Amniotic epithelial cell (primary cell): ENCODE measurements around the gene PPM1D.
A peak's percentile ranks its signal among the peaks of the same experiment; 100 is the strongest.
"Not testable (repeated sequence)": the region's sequence is repeated elsewhere in the genome, so short reads cannot be mapped to it uniquely, and the experiment has no call there.

Source experiments
- DNase-seq: peaks from one replicate; pipeline ENCODE4 v3.0.0-alpha.2; 2010; ENCODE audit warnings: low read depth

PPM1D gene

GRCh38 chr17:60671482-60671881, 71.5 kb downstream of the PPM1D start:
- DNase-seq: peak; percentile 29

GRCh38 chr17:60674637-60675036, 74.6 kb downstream of the PPM1D start:
- not testable (repeated sequence) for DNase-seq

DNA sequence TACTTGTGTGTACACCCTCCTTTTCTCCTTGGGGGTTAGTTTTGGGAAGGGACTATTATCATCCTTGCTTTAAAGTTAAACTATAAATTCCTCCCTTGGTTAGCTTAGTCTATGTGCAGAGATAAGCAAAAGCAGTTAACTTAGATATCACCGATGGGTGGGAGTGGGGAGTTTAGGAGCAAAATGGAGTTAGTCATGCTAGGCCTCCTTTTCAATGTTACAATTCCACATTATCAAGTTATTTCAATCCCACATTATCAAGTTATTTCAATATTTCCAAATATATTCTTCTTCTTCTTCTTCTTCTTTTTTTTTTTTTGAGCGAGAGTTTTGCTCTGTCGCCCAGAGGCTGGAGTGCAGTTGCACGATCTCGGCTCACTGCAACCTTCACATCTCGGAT, 76.0 kb downstream of the PPM1D start:
- DNase-seq: no peak

GRCh38 chr17:60676758-60677307, 76.8 kb downstream of the PPM1D start:
- DNase-seq: no peak

DNA sequence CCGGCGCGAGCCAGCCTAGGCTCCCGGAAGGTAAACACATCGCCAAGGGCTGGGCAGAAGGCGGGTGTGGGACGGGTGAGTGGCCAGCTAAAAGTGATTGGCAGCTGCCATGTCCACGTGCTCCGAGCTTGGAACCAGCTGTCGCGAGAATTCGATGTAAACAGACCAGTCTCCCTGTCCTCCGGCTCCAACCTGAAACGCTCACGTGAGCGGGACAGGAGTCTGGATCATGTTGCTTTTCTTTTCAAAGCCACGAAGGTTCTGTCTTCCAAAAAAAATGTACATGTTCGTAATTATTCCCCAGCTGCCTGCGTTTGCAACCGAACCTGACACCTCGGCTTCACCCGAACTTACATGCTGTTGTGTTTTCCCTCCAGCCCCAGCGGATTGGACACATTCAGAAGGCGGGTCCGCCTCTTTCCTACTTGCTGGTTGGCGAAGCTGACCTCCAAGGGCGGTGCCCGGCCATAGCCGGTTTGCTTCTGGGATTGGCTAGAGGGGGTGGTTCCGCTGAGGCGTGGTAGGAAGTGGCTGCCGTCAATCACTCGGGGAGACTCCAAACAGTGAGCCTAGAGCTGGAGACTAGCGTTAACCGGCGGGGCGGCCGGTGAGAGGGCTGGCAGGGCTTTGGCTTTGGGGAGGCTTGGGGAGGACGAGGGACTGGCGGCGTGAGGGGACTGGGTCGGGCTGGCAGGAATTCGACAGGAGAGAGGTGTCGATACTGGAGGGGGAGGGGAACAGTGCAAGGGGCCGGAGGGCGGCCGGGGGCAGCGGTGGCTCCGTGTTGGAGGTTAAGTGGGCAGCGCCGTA, 77.5 kb downstream of the PPM1D start, which contains the start of gene BCAS3:
Gene BCAS3 (plus strand): TSS at position 544 of the 810 bp plus-strand sequence.
- peak; percentile 99 for DNase-seq

DNA sequence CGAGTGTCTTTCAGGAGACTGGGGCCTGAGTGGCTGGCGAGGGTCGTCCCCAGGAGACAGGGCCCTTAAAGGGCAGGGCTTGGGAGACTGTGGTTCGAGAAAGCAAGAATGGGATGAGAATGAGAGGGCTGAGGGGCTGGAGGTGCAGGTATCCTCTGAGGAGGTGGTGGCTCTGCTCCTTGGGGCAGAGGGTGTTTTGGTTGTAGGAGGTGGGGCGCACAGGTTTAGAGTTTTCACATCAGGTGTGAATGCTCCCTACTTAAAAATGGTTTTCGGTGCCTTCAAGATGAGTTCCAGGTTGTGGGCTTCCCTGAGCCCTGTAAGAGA, 78.1 kb downstream of the PPM1D start:
- no peak for DNase-seq

DNA sequence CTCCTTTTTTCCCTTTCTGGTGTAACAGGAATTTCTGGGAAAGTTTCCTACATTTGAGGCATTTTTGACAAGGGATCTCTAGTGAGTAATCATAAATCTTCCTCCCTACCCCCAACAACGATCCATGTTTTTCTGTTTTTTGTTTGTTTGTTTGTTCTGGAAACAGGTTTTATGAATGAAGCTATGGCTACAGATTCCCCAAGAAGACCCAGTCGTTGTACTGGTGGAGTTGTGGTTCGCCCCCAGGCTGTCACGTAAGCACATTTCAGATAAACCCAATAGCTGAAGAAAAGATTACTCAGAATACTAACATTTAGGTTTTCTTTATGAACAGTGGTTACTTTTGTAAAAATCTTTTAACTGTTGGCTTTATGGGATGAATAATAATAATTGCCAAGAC, 79.3 kb downstream of the PPM1D start:
- DNase-seq: no peak

GRCh38 chr17:60680754-60681153, 80.8 kb downstream of the PPM1D start:
- no peak for DNase-seq

DNA sequence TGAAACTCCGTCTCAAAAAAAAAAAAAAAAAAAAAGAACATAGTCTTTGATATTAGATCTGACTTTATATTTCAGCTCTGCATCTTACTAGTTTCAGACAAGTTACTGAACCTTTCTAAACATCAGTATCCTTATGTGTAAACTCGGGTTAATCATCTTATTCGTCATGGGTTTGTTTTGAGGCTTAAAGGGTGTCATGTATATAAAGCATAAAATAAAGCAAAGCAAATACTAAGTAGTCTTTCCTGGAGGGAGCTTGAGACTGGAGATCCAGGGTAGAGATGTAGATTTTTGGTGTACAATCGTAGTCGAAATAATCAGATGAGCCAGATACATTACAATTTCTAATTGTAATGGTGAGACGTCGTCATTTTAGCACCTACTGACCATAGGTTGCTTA, 85.4 kb downstream of the PPM1D start:
- DNase-seq: no peak

- no peak for DNase-seq
These were observed 96.0 kb downstream of the PPM1D start for GRCh38 chr17:60695960-60696359.

GRCh38 chr17:60699090-60699489, 99.1 kb downstream of the PPM1D start:
- no peak for DNase-seq

DNA sequence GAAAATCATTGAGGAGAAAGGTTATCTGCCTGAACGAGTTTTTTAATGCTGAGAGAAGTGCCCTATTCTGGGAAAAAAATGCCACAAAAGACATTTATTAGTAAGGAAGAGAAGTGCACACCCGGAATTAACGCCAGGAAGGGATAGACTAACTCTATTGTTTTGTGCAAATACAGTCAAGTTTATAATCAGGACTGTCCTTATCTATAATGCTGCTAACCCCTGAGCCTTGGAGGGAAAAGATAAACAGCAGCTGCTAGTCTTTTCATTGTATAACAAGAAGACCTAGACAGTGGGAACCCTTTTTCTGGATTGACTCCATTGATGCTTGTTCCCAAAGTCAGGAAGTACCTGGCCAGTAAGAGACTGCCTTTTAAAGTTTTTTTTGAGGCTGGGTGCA, 104.2 kb downstream of the PPM1D start:
- no peak for DNase-seq

GRCh38 chr17:60712675-60713074, 112.7 kb downstream of the PPM1D start:
- no peak for DNase-seq

GRCh38 chr17:60713608-60714007, 113.6 kb downstream of the PPM1D start:
- DNase-seq: no peak
